IgD-negative memory B cell (primary cell): ENCODE data around the gene ZNF598. TPM values are rescaled to one million over a fixed set of nuclear protein-coding genes. Genes with fewer than 3 reads are reported as not detected.
A peak's percentile ranks its signal among the peaks of the same experiment; 100 is the strongest.

Source experiments
- H3K27ac Mint-ChIP-seq, 3 donors: one replicate each; pipeline ENCODE4 v1.8.0; 2020 to 2022; ENCODE audit warnings: mild to moderate bottlenecking in 3 of 3, mixed read lengths in 3 of 3, moderate library complexity in 1 of 3
- H3K27me3 Mint-ChIP-seq: one replicate; pipeline ENCODE4 v1.8.0; 2021; ENCODE audit warnings: mixed read lengths
- H3K36me3 Mint-ChIP-seq: one replicate; pipeline ENCODE4 v1.8.0; 2020; ENCODE audit warnings: mild to moderate bottlenecking, mixed read lengths
- H3K4me1 Mint-ChIP-seq, 3 donors: one replicate each; pipeline ENCODE4 v1.8.0; 2020 to 2022; ENCODE audit warnings: mixed read lengths in 3 of 3, mild to moderate bottlenecking in 1 of 3
- H3K4me3 Mint-ChIP-seq, 4 donors: one replicate each; pipeline ENCODE4 v1.8.0; 2020 to 2022; ENCODE audit warnings: mild to moderate bottlenecking in 4 of 4, mixed read lengths in 4 of 4, moderate library complexity in 3 of 4
- H3K9me3 Mint-ChIP-seq, 3 donors: one replicate each; pipeline ENCODE4 v1.8.0; 2020 to 2021; ENCODE audit warnings: mixed read lengths in 3 of 3, mild to moderate bottlenecking in 1 of 3
- polyA plus RNA-seq: library from polyadenylated mRNA; unstranded; fragments of 300-500 nt; fragmentation: Illumina TruSeq; gene quantifications from one replicate; pipeline ENCODE4 v1.2.3, GENCODE V29; 2021

Gene ZNF598
- 11.0 TPM for polyA plus RNA-seq

DNA sequence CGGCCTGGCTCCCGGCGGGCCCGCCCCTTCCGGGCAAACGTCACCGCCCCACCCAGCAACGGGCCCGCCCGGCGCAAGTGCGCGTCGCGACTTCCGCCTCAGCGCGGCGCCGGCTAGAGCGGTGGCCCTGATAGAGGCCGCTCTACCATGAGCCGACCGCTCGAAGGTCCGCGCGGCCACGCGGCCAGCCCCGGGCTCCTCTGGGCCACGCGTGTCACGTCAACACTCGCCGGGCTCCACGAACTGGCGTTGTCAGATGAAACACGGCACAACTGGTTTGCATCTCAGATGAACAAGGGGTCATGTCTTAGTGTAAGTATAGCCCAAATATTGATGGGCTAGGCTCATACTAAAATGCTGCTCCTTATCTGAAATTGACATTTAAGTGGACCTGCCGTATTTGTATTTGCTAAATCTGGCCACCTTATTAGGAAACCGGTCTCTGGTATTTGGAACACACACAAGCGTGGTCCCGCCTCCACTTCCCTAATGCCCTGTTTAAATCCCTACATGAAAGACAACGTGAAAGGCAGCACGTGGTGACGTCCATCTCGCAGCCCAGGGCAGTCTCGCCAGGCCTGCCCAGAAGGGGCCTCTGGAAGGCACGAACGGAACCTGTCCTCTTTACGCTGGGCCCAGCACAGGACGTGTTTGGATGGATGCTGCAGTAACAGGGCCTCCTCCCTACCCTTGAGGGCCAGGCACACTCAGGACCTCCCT lies at the start of gene ZNF598:
Gene ZNF598 (minus strand): TSS at position 31 of the 720 bp plus-strand sequence.
- no peaks in the 10 kb centered on the region for H3K27me3 Mint-ChIP-seq
- H3K9me3 Mint-ChIP-seq = no peaks in the 10 kb centered on the region
- H3K4me1 Mint-ChIP-seq = peaks cover 15 to 22% (median 20%) of the 10 kb centered on the region in 3 donors
- H3K4me3 Mint-ChIP-seq = peak within 1 kb of the TSS; percentile 93 to 97 (median 95)
- peak within 1 kb of the TSS; percentile 95 to 99 (median 98) for H3K27ac Mint-ChIP-seq
- H3K36me3 Mint-ChIP-seq = no peaks in the 10 kb centered on the region

DNA sequence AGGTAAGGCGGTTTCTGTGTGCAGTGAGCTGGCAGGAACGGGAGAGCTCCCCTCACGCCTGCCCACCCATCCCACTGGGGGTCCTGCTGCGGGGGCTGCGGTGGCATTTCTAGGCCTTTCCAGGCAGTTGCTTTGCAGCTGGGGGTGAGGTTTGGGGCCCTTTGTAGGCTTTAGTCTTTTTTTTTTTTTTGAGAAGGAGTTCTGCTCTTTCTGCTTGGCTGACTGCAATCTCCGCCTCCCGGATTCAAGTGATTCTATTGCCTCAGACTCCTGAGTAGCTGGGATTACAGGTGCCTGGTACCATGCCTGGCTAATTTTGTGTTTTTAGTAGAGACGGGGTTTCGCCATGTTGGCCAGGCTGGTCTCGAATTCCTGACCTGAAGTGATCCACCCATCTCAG lies 49.3 kb upstream of the ZNF598 start:
- Mint-ChIP-seq H3K9me3 (no peaks in the 10 kb centered on the region), H3K36me3 (peaks cover 1% of the 10 kb centered on the region), H3K27me3 (no peaks in the 10 kb centered on the region), H3K4me3 (no peak overlapping the region), H3K4me1 (no peaks in the 10 kb centered on the region), H3K27ac (no peak overlapping the region)

DNA sequence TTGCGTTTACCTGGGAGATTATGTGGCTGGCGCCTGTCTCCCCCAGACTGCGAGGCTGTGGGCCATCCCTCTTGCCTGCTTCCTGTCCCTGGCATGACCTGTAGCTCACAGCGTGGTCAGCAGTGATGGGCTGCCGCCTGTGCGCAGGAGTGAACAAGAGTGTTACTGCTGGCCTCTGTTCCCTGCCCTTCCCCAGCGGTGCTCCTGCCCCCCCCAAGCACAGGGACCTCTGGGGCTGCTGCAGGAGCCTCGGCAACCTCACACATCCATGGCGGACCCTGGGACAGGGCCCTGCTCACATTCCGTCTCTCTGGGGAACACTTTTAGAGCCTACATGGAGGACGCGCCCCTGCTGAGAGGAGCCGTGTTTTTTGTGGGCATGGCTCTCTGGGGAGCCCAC lies 48.8 kb upstream of the ZNF598 start:
- Mint-ChIP-seq H3K4me3 (no peak overlapping the region), H3K36me3 (peaks cover 1% of the 10 kb centered on the region), H3K27me3 (no peaks in the 10 kb centered on the region), H3K27ac (no peak overlapping the region), H3K4me1 (no peaks in the 10 kb centered on the region), H3K9me3 (no peaks in the 10 kb centered on the region)

DNA sequence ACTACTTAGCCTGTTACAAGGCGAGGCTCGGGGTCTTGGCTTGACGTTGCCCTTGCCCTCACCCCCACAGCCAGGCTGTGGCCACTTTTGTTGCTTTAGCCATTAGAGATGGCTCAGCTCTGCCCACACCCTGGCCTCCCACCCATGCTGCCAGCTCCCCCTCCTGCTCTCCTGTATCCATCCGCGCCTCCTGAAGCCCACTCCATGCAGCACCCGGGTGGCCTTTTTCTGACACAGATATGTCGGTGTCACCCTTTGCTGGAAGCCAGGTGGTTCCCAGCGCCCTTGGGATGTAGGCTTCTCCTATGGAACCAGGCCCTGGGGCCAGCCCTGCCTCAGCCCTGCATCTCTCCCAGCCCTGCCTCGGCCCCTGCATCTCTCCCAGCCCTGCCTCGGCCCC lies 47.8 kb upstream of the ZNF598 start:
- peaks cover 1% of the 10 kb centered on the region for H3K36me3 Mint-ChIP-seq
- H3K27me3 Mint-ChIP-seq = no peaks in the 10 kb centered on the region
- H3K4me3 Mint-ChIP-seq = no peak overlapping the region
- H3K4me1 Mint-ChIP-seq = no peaks in the 10 kb centered on the region
- H3K27ac Mint-ChIP-seq = no peak overlapping the region
- H3K9me3 Mint-ChIP-seq = no peaks in the 10 kb centered on the region

DNA sequence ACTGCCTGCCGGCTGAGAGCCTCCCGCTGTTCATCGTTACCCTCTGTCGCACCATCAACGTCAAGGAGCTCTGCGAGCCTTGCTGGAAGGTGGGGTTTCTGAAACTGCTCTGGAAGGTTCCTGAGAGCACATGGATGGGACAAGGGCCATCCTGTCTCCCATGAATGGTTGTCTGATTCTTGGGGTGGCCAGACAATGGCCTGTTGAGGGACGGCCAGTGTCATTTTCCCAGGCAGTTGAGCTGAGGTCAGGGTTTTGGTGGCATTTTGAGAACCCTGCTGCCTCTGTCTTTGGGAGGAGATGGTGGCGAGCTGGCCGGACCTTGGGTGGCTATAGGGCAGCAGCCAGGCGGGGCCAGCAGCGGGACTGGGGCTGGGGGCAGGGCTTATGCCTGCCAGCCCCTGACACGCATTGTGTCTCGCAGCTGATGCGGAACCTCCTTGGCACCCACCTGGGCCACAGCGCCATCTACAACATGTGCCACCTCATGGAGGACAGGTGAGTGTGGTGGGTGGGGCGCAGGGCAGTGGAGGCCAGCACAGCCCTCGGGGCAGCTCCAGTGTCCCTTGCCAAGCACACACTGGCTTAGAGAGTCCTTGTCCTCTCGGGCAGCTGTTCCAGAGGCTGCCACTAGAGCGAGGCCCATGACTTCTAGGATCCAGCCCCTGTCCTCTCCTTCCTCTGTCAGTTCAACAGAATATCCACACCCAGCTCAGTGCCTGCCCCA lies 47.2 kb upstream of the ZNF598 start:
- no peak overlapping the region for H3K4me3 Mint-ChIP-seq
- no peak overlapping the region for H3K27ac Mint-ChIP-seq
- no peaks in the 10 kb centered on the region for H3K4me1 Mint-ChIP-seq
- H3K9me3 Mint-ChIP-seq = no peaks in the 10 kb centered on the region
- H3K27me3 Mint-ChIP-seq = no peaks in the 10 kb centered on the region
- H3K36me3 Mint-ChIP-seq = peaks cover 1% of the 10 kb centered on the region

DNA sequence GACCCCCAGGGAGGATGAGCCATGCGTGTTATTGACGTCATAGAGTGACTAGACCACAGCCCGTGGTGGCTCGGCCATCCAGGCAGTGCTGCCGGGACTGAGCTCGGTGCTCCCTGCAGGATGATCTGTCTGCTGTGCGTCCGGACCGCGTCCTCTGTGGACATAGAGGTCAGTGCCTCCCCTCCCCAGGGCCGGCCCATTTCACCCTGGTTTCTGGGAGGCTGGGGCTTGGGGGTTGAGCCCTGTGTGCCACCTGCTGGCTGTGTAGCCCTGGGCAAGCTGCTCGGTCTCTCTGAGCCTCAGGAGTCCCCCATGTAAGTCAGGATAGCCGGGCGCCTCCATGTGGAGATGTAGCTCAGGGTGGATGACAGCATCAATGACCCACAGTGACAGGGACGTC lies 46.5 kb upstream of the ZNF598 start:
- Mint-ChIP-seq H3K27me3 (no peaks in the 10 kb centered on the region), H3K27ac (no peak overlapping the region), H3K36me3 (peaks cover 1% of the 10 kb centered on the region), H3K4me3 (peak overlapping the region in 1 of 4 donors; percentile 78), H3K9me3 (no peaks in the 10 kb centered on the region), H3K4me1 (no peaks in the 10 kb centered on the region)

DNA sequence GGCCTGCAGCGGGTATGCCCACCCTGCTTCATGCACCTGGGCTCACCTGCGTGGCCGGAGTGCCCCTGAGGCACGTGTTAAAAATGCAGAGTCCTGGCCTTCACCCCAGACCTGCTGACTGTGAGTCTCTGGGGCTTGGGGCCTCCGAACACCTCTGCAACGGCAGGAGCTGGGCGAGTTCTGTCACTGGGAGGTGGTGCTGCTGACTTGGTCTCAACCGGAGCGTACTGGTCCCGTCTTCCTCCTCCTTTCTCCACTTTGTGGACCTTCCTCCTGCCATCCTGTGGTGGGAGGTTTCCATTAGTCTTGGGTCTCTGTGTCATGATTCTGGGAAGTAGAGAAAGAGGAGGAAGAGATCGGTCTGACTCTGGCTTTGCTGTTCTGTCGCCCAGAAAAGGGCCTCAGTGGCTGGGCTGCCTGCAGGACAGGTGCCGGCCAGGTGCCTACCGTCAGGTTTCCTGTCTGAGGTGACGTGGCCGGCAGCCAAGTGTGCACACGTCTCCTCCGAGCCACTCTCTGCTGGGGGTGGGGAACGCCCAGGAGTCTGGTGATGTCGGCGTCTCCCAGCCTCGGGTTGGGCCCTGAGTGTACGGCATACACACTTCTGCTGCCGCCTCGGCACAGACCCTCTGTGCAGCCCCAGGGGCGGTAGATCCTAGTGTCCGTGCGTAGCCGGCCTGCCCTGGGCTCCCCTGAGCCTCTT lies 45.1 kb upstream of the ZNF598 start:
- H3K27me3 Mint-ChIP-seq = no peaks in the 10 kb centered on the region
- peaks cover 1% of the 10 kb centered on the region for H3K36me3 Mint-ChIP-seq
- no peak overlapping the region for H3K4me3 Mint-ChIP-seq
- no peaks in the 10 kb centered on the region for H3K9me3 Mint-ChIP-seq
- peak overlapping the region in 1 of 3 donors; percentile 53 for H3K27ac Mint-ChIP-seq
- no peaks in the 10 kb centered on the region for H3K4me1 Mint-ChIP-seq

DNA sequence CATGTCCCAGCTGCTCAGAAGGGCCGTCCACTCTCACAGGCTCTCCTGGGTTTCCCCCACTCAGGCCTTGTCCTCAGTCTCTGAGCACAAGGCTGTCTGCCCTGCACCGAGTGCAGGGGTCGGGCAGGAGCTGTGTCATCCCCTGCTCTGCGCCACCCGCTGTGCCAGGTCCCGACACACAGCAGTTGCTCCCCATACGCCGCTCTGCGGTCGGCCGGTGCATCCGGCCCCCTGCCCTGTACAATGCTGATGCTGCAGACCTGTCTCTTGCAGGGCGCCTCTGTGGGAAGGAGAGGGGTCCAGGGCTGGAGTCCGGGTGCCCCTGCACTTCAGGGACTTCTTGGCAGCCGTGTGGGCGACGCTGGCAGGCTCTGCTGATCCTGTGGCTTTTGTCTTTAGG lies 44.3 kb upstream of the ZNF598 start:
- Mint-ChIP-seq H3K4me3 (peak overlapping the region in 1 of 4 donors; percentile 66), H3K9me3 (no peaks in the 10 kb centered on the region), H3K36me3 (peaks cover 1% of the 10 kb centered on the region), H3K27me3 (no peaks in the 10 kb centered on the region), H3K27ac (no peak overlapping the region), H3K4me1 (peaks cover 0 to 2% (median 0%) of the 10 kb centered on the region in 3 donors)

DNA sequence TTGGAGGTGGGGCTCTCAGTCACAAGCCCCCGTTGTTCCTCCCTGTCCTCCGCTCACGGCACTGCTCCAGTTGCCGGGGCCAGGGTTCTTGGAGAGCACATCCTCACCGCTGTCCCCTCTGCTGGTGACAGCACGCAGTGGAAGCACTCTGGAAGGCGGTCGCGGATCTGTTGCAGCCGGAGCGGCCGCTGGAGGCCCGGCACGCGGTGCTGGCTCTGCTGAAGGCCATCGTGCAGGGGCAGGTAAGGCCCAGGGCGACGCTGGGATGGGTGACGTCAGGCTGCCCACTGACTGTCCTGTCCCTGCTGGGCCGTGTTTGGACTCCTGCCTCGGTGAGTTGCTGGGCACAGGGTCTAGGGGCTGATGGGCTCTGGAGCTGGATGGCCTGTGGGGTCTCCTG lies 43.6 kb upstream of the ZNF598 start:
- Mint-ChIP-seq H3K36me3 (peaks cover 1% of the 10 kb centered on the region), H3K9me3 (no peaks in the 10 kb centered on the region), H3K4me1 (peaks cover 0 to 6% (median 5%) of the 10 kb centered on the region in 3 donors), H3K4me3 (peak overlapping the region in 1 of 4 donors; percentile 32), H3K27ac (no peak overlapping the region), H3K27me3 (no peaks in the 10 kb centered on the region)

DNA sequence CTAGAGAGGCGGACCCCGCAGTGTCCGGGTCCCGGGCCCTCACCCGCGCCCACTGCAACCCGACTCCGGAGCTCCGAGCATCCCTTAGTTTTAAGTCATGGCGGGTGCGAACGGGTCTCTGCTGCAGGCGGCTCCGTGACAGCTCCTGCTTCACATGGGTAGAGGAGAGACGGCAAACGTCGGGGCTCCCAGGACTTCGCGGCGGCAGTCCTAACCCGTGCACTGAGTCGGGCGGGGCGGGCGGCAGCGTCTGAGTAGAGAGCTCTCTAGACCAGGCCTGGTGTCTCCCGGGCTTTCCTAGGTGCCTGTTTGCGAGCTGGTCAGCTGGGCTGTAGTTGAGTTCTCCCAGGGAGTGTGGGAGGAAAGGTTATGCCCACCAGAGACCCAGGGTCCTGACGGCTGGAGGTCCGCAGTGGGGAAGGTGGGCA lies 38.5 kb upstream of the ZNF598 start:
- peak overlapping the region in 2 of 3 donors; percentile 86 to 90 for H3K27ac Mint-ChIP-seq
- peak overlapping the region; percentile 87 to 96 (median 94) for H3K4me3 Mint-ChIP-seq

DNA sequence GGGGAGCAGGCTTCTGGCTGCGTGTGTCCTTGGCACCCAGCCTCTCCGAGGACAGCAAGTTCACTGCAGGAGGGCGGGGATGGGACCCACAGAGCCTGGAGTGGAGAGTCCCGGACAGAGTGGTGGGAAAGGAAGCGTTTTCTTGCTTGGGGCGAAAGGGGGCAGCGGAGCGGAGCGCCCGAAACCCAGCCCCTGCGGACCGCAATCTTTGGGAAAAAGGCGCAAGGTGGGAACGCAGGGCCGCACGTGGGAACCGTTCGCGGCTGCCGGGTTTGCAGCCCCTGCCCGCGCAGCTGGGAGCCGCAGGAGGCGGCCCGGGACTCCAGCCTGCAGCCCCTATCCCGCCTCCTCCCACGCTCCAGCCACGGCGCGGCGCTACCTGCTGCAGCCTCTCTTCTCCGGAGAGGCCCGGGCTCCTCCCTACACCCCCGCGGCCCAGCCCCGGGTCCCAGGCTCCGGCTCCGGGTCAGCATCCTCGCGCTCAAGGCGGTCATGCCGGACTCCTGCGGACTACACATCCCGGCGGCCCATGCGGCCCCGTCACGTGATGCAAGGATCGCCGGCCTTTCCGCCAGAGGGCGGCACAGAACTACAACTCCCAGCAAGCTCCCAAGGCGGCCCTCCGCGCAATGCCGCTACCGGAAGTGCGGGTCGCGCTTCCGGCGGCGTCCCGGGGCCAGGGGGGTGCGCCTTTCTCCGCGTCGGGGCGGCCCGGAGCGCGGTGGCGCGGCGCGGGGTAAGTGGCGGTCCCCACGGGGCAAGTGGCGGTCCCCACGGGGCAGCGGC lies 37.9 kb upstream of the ZNF598 start, which contains the start of the genes NTHL1 and TSC2:
Gene NTHL1 (minus strand): TSS at position 505 of the 786 bp plus-strand sequence. CDS start 11 bp downstream, at position 494.
Gene TSC2 (plus strand): TSS at position 656 of the 786 bp plus-strand sequence. CDS start 631 bp downstream, outside the sequence.
- Mint-ChIP-seq H3K27me3 (no peaks in the 10 kb centered on the region), H3K4me3 (peak within 1 kb of the TSS; percentile 87 to 96 (median 94)), H3K4me1 (peaks cover 4 to 12% (median 11%) of the 10 kb centered on the region in 3 donors), H3K27ac (peak within 1 kb of the TSS; percentile 67 to 90 (median 86)), H3K9me3 (no peaks in the 10 kb centered on the region), H3K36me3 (peaks cover 2% of the 10 kb centered on the region)

More for the DNA sequence above, 38.5 kb upstream of the ZNF598 start:
- Mint-ChIP-seq H3K27me3 (no peaks in the 10 kb centered on the region), H3K4me1 (peaks cover 4 to 12% (median 11%) of the 10 kb centered on the region in 3 donors), H3K36me3 (peaks cover 2% of the 10 kb centered on the region), H3K9me3 (no peaks in the 10 kb centered on the region)

DNA sequence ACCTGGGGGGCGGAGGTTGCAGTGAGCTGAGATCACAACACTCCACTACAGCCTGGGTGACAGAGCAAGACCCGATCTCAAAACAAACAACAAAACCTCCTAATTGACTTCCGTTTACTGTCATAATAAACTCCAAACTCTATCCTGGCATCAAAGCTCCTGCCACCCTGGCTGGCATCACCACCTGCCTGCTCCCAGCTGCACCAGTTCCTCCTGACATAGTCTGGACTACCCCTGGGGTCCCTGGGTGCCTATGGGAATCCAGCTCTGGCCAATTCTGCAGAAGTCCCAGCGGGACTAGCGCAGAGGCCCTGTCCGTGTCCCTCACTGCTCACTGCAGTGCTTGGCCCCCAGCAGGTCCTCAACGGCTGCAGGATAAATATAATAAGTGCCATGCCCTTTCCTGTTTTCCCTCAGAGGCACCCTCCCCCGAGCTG lies 37.3 kb upstream of the ZNF598 start:
- peaks cover 4 to 12% (median 11%) of the 10 kb centered on the region in 3 donors for H3K4me1 Mint-ChIP-seq
- H3K27ac Mint-ChIP-seq = peak overlapping the region in 1 of 3 donors; percentile 67
- peaks cover 2% of the 10 kb centered on the region for H3K36me3 Mint-ChIP-seq
- peak overlapping the region; percentile 87 to 96 (median 92) for H3K4me3 Mint-ChIP-seq
- H3K9me3 Mint-ChIP-seq = no peaks in the 10 kb centered on the region
- H3K27me3 Mint-ChIP-seq = no peaks in the 10 kb centered on the region

DNA sequence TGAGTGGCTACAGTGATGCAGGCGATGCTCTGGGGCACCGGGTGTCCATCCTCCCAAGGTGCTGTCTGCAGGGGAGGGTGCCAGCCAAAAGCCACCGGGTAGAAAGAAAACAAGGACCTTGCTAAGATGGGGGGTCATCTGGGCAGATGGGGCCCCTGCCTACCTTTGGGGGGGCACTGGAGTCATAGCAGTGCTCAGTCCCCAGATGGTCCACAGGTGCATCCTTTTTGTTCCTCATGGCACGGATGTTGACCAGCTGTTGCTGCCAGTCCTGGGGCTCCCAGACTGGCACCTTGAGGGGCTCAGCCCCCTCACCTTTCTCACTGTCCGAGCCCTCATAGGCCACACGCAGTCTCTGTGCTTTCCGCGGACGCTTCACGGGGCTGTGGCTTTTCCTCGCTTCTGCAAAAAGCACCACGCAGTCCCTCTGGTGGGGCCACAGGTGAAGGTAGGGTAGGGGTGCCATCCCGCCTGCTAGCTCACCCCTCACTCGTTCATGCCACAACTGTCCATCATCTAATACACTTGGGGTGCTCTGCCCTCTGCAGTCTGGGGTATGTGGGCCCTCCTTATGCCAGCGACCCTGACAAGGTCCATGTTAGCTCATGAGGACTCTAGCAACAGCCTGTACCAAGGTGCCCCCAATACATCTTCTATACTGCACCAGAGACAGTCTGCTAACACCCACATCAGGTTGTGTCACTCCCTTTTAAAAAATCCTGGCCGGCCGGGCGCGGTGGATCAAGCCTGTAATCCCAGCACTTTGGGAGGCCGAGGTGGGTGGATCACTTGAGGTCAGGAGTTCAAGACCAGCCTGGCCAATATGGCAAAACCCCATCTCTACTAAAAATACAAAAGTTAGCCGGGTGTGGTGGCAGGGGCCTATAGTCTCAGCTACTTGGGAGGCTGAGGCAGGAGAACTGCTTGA lies 36.6 kb upstream of the ZNF598 start:
- Mint-ChIP-seq H3K27me3 (no peaks in the 10 kb centered on the region), H3K4me3 (peak overlapping the region; percentile 73 to 96 (median 90)), H3K27ac (peak overlapping the region in 2 of 3 donors; percentile 22 to 43), H3K9me3 (no peaks in the 10 kb centered on the region), H3K36me3 (peaks cover 2% of the 10 kb centered on the region), H3K4me1 (peaks cover 4 to 12% (median 11%) of the 10 kb centered on the region in 3 donors)
